ENCODE results near the gene CHD9NB.
A peak's percentile ranks its signal among the peaks of the same experiment; 100 is the strongest.

Gene CHD9NB

DNA sequence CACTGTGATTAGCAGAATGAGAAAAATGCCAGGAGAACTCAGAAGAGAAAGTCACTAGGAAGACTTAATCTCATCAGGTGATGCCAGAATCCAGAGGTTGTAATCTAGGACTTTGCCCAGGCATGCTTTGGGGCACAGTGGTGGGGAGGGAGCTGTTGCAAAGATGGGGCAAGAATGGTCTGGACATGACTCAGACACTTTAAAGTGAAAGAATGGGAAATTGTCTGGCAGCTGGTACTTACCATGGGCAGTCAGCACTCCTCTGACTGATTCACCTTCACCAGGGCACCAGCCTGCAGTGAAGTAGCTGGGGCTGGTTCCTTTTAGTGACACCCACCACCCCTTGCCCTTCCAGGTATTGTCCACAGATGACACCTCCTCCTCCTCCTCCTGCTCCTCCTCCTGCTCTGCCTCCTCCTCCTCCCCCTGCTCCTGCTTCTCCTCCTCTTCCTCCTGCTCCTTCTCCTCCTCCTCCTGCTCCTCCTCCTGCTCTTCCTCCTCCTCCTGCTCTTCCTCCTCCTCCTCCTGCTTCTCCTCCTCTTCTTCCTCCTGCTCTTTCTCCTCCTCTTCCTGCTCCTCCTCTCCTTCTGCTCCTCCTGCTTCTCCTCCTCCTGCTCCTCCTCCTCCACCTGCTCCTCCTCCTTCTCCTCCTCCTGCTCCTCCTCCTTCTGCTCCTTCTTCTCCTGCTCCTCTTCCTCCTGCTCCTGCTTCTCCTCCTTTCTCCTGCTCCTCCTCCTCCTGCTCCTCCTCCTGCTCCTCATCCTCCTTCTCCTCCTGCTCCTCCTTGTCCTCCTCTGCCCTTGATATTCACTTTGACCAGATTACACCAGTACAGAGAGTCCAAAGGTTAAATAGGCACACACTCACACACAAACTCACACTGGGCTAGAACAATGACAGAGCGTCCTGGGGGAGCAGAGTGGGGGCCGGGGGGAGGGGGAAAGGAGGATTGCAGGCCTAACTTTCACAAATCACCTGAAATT lies at the start of gene CHD9NB:
Gene CHD9NB, minus strand, starts transcription at position 379 of the 983 bp plus-strand sequence. CDS start 8,739 bp downstream, outside the sequence.
- no peak for DNase-seq

- DNase-seq = no peak
Observed at GRCh38 chr16:53100889-53101288, 48.2 kb upstream of the CHD9NB start.

GRCh38 chr16:53100131-53100748 lies 47.5 kb upstream of the CHD9NB start:
- DNase-seq = no peak

DNA sequence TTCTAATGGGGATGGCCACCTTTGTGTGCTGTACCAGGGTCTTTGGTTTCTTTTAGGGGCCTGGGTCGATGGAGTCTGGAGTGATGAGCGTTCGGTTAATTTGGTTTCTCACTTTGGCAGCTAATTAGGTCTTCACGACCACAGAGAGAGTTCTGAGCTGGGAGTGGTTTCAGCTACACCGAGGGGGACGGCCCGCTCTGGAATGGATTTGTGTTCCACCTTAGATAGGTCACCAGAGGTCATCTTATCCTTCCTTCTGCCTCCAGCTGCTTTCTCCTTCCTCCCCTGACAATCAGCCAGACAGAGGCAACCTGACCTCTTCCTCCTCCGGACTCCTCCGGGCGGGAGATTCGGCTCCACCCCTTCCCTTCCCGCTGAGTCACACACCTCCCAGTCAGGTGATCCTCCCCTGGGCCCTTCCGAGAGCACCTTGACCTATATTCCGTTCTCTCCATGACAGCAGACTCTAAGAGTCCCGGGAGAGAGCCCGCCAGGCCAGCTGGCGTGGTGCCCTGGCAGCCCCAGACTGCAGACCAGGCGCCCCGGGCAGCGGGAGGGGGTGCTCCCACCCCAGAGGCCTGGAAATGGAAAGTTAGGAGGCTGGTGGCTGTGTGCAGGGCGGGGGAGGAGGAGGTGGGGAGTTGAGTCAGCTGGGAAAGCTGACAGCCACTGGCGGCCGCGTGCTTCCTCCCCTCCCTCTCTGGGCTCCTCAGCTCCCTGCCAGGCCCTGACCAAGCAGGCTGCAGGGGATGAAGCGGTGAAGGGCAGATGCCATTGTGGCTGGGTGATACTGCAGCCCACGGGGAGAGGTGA lies 46.8 kb upstream of the CHD9NB start:
- DNase-seq = peak in 3 of 6 experiments; percentile 7 to 29 (median 11)

DNA sequence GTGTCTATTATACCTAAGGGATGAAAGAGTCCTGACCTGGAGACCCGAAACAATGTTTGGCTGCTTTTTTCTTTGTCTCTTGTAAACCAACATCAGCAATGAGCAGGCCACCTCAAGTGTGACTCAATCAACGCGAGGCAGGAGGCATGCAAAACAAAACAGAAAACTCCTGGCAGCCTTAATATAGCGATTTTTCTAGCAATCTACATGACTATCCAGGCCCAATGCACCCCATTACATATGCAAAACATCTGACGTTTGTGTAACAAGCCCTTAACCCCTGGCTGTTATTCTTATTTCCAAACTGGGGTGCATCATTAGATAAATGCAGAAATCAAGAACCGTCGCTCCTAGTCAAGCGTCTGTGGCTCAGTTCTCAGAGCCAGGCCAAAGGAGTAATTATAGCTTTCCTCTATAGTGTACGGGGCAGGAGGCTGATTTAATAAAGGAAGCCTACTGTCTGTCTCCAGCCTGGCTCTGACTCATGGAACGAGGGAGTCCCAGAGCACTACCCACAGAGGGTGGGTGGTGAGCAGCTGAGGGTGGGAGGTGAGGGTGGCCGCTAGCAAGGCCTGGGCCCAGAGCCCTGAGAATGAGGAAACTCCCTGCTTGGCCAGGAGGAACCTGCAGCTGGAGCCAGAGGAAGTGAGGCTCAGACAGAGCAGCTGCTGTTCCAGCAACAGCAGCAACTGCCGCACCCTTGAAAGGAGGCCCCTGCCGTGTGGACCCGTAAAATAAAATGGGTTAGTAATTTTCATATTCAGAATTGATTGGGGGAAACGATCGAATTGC lies 46.0 kb upstream of the CHD9NB start:
- peak in 1 of 6 experiments; percentile 4 for DNase-seq

DNA sequence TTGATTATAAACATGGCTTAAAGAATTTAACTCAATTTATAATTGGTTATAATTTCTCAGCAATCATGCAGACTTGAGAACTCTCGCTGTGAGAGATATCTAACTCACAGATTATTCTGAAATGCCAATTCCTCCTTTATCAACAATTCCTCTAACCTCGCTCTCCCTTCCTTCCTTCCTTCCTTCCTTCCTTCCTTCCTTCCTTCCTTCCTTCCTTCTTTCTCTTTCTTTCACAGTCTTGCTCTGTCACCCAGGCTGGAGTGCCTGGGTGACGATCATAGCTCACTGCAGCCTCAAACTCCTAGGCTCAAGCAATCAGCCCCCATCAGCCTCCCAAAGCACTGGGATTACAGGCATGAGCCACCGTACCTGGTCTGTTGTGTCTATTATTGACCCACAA lies 44.5 kb upstream of the CHD9NB start:
- DNase-seq = no peak

DNA sequence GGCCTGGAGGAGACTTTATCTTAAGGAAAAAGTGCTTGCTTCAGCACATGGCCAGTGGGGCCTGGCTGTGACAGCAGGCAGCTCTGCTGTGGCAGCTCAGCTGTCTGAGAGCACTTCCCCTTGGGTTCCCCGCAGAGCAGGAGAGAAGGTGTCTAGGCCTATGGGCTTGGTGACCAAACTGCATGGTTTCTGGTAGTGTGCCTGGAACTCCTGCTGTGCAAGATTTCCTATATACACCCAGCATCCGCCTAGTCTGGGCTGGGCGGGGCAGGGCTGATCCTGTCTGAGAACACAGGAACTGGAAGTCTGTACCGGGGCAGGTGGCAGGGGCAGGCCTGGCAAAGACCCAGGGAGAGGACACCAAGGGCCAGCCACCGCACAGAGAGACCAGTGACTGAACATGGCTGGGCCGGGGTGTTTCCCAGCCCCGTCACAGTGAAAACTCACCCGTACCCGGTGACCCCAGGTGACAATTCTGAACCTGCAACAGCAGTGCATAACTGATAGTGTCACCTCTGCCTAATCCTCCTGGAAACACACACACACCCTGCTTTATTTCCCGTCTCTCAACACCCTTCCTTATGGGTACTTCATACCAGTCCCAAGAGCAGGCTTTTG lies 41.4 kb upstream of the CHD9NB start:
- no peak for DNase-seq

GRCh38 chr16:53093162-53093744 lies 40.6 kb upstream of the CHD9NB start:
- no peak for DNase-seq

GRCh38 chr16:53092284-53092683 lies 39.6 kb upstream of the CHD9NB start:
- DNase-seq = no peak

DNA sequence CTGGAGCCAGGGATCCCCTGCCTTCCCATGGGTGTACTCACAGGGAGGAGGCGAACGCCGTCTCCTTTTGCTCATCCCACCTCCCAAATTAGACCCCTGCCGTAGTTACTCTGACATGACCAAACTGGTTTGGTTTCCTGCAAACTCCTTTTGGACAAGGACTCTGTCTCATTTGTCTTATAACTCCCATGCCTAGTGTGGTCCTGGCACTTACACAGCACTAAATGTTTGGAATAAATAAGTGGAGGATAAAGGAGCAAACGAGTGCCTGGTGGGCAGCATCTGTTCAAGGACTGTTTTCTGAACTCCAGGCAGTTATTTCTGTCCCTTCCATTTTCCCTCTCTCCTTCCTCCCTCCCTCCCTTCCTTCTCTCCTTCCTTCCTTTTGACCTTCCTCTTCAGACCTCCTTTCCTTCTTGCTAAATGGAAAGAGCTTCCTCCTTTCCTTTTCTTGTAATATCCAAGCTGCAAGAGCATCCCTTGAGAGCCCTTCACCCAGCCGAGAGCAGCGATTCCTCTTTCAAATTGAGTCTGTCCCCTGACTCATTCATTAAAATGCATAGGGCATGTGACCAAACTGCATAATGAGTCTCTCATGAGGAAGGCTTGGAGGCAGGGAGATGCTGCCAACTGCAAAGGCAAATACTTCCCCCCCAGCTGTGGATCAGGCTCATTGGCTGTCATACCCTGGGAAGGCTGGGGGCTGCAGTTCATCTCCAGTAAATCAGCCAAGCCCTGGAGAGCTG lies 38.9 kb upstream of the CHD9NB start:
- no peak for DNase-seq

DNA sequence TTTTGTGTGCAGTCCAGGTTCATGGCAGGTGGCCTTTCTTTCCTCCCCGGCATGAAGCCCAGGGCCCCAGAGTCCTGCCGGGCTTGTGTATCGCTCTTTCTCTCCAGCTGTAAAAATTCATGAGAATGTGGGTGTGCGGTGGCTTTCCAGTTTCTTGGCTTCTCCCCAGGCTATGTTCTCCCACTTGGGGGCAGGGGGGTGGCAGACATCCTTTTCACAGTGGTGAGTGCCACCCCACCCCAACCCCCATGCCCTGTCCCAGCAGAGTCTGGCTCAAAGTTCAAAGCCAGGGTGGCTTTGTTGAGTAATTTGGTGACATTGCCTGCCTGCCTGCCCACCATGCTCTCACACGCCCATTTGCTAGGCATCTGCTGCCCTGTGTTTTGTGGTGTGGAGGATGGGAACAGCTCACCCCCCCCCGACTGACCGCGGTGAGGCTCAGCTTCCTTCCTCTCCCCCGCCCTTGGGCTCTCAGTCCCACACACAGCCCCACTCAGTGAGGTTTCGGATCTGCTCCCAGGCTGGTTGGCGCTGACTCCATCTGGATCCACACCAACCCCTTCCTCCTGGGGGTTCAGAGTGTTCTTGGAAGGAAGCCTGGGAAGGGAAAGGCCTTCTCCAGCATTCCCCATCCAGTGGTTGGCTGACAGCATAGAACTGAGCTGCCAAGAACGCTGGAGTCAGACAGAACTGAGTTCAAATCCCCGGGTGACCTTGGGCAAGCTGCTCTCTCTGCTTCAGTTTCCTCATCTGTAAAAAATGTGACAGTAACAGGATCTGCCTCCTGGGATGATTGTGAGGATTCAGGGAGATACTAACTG lies 38.1 kb upstream of the CHD9NB start:
- DNase-seq = no peak

- no peak for DNase-seq
Observed at GRCh38 chr16:53090286-53090590, 37.5 kb upstream of the CHD9NB start.

DNA sequence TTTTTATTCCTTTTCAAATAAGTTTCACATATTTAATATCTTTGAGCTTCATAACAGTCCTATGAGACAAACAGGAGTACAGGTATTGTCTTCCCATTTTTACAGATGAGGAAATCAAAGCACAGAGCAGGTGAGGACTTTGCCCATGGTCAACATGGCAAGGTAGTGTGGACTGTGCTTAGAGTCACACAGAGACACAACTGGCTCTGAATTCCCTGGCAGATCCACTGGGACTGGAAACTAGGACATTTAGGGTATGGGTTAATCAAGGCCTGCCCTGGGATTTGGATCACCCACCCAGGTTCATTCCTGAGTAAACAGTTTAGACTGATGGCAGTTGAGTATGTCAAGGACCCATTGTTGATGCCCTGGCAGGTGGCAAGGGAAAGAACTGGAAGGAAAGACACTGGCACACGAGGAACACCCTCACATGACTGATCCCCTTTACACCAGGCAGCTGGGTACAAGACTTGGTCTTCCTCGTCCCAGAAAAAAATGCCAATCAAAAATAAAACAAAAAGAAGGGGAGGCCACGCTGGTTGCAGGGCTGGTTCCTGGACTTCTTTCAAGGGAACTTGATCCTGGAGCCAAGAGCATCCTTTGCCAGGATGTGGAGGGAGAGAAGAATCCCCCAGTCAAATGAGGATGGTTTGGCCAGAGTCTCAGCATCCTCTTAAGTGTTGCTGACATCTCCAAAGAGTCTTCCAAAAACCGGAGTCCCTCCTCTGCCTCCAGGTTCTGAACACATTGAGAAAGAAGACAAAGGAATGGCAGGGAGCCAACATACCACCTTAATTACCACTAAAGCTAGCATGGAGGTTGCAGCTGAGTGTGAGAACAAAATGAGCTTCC lies 37.0 kb upstream of the CHD9NB start:
- DNase-seq = no peak

GRCh38 chr16:53087101-53087500 lies 34.4 kb upstream of the CHD9NB start:
- DNase-seq = no peak

GRCh38 chr16:53085931-53086421 lies 33.3 kb upstream of the CHD9NB start:
- DNase-seq = no peak

- no peak for DNase-seq
Observed at GRCh38 chr16:53085369-53085843, 32.7 kb upstream of the CHD9NB start.

GRCh38 chr16:53084746-53085334 lies 32.1 kb upstream of the CHD9NB start:
- DNase-seq = no peak

DNA sequence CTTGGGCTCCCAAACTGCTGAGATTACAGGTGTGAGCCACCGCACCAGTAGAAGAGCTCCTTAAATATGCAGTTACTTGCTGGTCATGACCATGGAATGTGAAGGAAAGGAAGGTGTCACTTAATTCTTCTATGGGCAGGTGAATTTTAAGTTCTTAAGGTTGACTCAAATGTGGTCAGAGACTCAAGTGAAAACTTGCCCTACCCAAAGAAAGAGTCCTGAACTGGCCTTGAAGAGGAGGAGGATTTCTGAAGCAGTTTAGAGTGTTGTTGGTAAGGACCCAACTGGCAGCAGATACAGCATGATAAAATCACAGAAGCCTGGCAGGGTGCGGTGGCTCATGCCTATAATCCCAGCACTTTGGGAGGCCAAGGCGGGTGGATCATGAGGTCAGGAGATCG lies 31.4 kb upstream of the CHD9NB start:
- DNase-seq = no peak

Measured in stimulated activated naive CD4-positive, alpha-beta T cell (primary cell).